ENCODE results near the gene GDF7. TPM values are rescaled to one million over a fixed set of nuclear protein-coding genes. Genes with fewer than 3 reads are reported as not detected.

The GDF7 gene
- total RNA-seq, 1 donor from 2014 or later = 11.6 TPM

- TF ChIP-seq CTCF (IDR thresholded peaks at IDR 0.05) = no peak
- Histone ChIP-seq H3K9me3 (no peaks in the 10 kb centered on the region), H3K4me3 (no peak overlapping the region), H3K27ac (peak overlapping the region; percentile 25 to 40), H3K4me1 (peaks cover 22 to 36% of the 10 kb centered on the region in 2 donors), H3K27me3 (no peaks in the 10 kb centered on the region), H3K36me3 (peaks cover 28 to 38% of the 10 kb centered on the region in 2 donors)
- DNase-seq (ENCODE audit: low spot score in 2 of 2) = no peak
- intact Hi-C loops (cut with DNase I) = loop anchor here (10.0 kb wide), 1 partner anchor 592 kb away; the partner anchor contains the start of gene LAPTM4A
Measured at GRCh38 chr2:20647211-20647610, 19.7 kb upstream of the GDF7 start.

- H3K4me3 ChIP-seq = no peak overlapping the region
- peak overlapping the region; percentile 40 to 83 for H3K27ac ChIP-seq
- peaks cover 21 to 34% of the 10 kb centered on the region in 2 donors for H3K4me1 ChIP-seq
- no peak for TF ChIP-seq CTCF (IDR thresholded peaks at IDR 0.05)
- H3K9me3 ChIP-seq = no peaks in the 10 kb centered on the region
- intact Hi-C loops (cut with DNase I) = loop anchor here (10.0 kb wide), 1 partner anchor 593 kb away; the partner anchor contains the start of gene LAPTM4A
- no peaks in the 10 kb centered on the region for H3K27me3 ChIP-seq
- peaks cover 28 to 38% of the 10 kb centered on the region in 2 donors for H3K36me3 ChIP-seq
- DNase-seq (ENCODE audit: low spot score in 2 of 2) = no peak
Measured at GRCh38 chr2:20647738-20648137, 19.2 kb upstream of the GDF7 start.

GRCh38 chr2:20648206-20648605, 18.7 kb upstream of the GDF7 start:
- Histone ChIP-seq H3K27me3 (no peaks in the 10 kb centered on the region), H3K4me1 (peaks cover 20 to 33% of the 10 kb centered on the region in 2 donors), H3K4me3 (peak overlapping the region in 1 of 2 donors; percentile 20), H3K27ac (peak overlapping the region; percentile 83 to 95), H3K9me3 (no peaks in the 10 kb centered on the region), H3K36me3 (peaks cover 25 to 35% of the 10 kb centered on the region in 2 donors)
- intact Hi-C loops (cut with DNase I) = loop anchor here (10.0 kb wide), 1 partner anchor 593 kb away; the partner anchor contains the start of gene LAPTM4A
- TF ChIP-seq CTCF (IDR thresholded peaks at IDR 0.05) = no peak
- no peak for DNase-seq (ENCODE audit: low spot score in 2 of 2)

- intact Hi-C loops (cut with DNase I) = loop anchor here (10.0 kb wide), 1 partner anchor 594 kb away; the partner anchor contains the start of gene LAPTM4A
- Histone ChIP-seq H3K36me3 (peaks cover 19 to 29% of the 10 kb centered on the region in 2 donors), H3K27me3 (no peaks in the 10 kb centered on the region), H3K4me3 (peak overlapping the region in 1 of 2 donors; percentile 69), H3K27ac (peak overlapping the region; percentile 83 to 95), H3K4me1 (peaks cover 20 to 33% of the 10 kb centered on the region in 2 donors), H3K9me3 (no peaks in the 10 kb centered on the region)
- TF ChIP-seq CTCF (IDR thresholded peaks at IDR 0.05) = no peak
- DNase-seq (ENCODE audit: low spot score in 2 of 2) = no peak
Measured at GRCh38 chr2:20648831-20649230, 18.1 kb upstream of the GDF7 start.

- no peak for TF ChIP-seq CTCF (IDR thresholded peaks at IDR 0.05)
- peaks cover 20 to 33% of the 10 kb centered on the region in 2 donors for H3K4me1 ChIP-seq
- peak overlapping the region; percentile 83 to 95 for H3K27ac ChIP-seq
- intact Hi-C loops (cut with DNase I) = loop anchor here (10.0 kb wide), 1 partner anchor 595 kb away; the partner anchor contains the start of gene LAPTM4A
- peak overlapping the region; percentile 69 to 100 for H3K4me3 ChIP-seq
- H3K9me3 ChIP-seq = no peaks in the 10 kb centered on the region
- H3K27me3 ChIP-seq = no peaks in the 10 kb centered on the region
- peak in 1 of 2 donors; percentile 74 for DNase-seq (ENCODE audit: low spot score in 2 of 2)
- H3K36me3 ChIP-seq = peaks cover 13 to 22% of the 10 kb centered on the region in 2 donors
Measured at GRCh38 chr2:20649576-20649975, 17.4 kb upstream of the GDF7 start.
